ENCODE measurements around the gene TMEM201.

DNA sequence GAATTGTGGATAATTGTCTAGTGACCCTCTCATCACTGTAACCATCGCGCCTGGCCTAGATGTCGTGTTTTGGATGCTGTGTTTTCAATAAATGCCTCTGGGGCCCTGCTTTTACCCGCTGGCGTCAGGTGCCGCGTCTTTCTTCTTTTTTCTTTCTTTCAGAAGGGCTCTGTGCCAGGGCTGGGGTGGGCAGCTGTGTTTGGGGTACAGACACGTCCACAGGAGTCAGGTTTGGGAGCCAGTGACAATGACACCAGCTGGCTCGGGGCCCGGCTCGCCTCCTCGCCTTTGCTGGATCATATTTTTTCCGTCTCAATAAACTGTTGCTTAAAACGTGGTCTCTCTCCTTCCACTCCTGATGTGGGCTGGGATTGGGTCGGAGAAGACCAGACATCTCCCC is 16.1 kb downstream of the TMEM201 start:
- TF ChIP-seq, protein P1, sequence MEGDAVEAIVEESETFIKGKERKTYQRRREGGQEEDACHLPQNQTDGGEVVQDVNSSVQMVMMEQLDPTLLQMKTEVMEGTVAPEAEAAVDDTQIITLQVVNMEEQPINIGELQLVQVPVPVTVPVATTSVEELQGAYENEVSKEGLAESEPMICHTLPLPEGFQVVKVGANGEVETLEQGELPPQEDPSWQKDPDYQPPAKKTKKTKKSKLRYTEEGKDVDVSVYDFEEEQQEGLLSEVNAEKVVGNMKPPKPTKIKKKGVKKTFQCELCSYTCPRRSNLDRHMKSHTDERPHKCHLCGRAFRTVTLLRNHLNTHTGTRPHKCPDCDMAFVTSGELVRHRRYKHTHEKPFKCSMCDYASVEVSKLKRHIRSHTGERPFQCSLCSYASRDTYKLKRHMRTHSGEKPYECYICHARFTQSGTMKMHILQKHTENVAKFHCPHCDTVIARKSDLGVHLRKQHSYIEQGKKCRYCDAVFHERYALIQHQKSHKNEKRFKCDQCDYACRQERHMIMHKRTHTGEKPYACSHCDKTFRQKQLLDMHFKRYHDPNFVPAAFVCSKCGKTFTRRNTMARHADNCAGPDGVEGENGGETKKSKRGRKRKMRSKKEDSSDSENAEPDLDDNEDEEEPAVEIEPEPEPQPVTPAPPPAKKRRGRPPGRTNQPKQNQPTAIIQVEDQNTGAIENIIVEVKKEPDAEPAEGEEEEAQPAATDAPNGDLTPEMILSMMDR (IDR thresholded peaks at IDR 0.05; ENCODE audit: insufficient read depth, low read length, poor library complexity, severe bottlenecking), result no peak
- no peak for TF ChIP-seq EZH2phosphoT487 (conservative IDR thresholded peaks at IDR 0.05; ENCODE audit: low read length)
